T-helper 1 cell treated with Interleukin-12 subunit alpha and Interleukin-12 subunit beta and Interleukin-4 antibody, amounts not matched to agents 30 μg/mL and 1 μg/mL, for 36 hours (primary cell): ENCODE measurements around the gene PPM1L.

ENCODE experiments used
- H3K27ac Mint-ChIP-seq: one replicate; pipeline ENCODE4 v1.8.0; 2021; ENCODE audit warnings: mild to moderate bottlenecking, mixed read lengths
- H3K27me3 Mint-ChIP-seq: one replicate; pipeline ENCODE4 v1.8.0; 2021; ENCODE audit warnings: low read depth, mixed read lengths
- H3K36me3 Mint-ChIP-seq: one replicate; pipeline ENCODE4 v1.8.0; 2021; ENCODE audit warnings: low read depth, mixed read lengths
- H3K4me1 Mint-ChIP-seq: one replicate; pipeline ENCODE4 v1.8.0; 2021; ENCODE audit warnings: low read depth, mixed read lengths
- H3K4me3 Mint-ChIP-seq: one replicate; pipeline ENCODE4 v1.8.0; 2021; ENCODE audit warnings: mild to moderate bottlenecking, moderate library complexity, mixed read lengths
- H3K9me3 Mint-ChIP-seq: one replicate; pipeline ENCODE4 v1.8.0; 2021; ENCODE audit warnings: mixed read lengths

PPM1L gene

DNA sequence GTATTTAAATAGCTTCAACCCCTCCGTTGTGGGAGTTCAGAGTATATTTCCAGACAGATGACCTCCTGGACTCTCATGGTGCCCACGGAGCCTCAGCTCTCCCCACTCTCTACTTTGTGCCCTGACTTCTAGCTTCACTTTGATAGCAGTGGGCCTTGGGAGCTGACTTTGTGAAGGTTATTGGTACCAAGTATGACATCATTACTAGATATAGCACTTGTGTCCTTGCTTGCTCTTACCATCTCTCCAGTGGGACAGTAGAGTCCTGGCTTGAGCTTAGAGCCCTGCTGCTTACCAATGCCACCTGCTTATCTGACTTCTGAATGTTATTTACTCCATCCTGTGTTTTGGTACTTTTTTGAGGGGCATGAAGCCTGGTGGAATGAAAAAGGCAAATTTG is 53.4 kb downstream of the PPM1L start:
- no peaks in the 10 kb centered on the region for H3K36me3 Mint-ChIP-seq
- H3K4me1 Mint-ChIP-seq = peaks cover 4% of the 10 kb centered on the region
- H3K27me3 Mint-ChIP-seq = peaks cover 11% of the 10 kb centered on the region
- no peaks in the 10 kb centered on the region for H3K9me3 Mint-ChIP-seq
- H3K4me3 Mint-ChIP-seq = no peak overlapping the region
- no peak overlapping the region for H3K27ac Mint-ChIP-seq

DNA sequence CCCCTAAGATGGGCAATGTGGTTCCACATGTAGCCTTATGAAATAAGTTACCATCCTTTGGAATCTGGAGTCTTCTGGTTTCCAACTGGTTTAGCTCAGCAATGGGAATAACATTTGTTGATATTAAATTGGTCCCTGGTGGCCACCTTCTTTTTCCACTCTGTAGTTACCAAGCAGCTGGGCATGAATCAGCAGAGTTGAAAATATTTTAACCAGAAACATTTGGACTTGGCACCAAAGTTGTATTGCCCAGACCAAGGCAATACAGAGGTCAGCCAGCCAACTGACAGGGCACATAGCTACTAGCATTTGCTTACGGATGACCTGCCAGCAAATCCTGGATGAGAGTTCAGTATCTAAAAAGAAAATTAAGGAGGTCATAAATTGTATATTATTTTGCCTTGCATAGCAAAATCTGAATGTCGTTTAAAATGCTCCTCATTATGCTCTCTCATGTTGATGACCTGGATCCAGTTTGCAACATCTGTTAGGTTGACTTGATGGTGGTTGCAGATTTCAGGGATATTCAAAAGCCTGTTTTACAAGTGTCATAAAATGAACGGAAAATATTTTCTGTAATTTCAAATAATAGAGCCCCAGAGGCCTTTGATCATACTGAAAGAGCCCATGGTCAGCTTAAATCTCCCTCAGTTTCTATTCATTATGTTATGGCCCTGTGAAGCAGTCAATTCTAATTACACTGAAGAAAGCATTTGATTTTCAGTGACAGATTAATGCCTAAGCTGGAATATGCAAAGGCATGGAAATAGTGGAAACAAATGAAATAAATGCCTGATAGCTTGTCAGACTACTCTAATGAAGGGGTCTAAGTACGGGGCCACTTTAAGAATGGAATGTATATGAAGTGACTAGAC is 54.6 kb downstream of the PPM1L start:
- Mint-ChIP-seq H3K4me3 (no peak overlapping the region), H3K9me3 (no peaks in the 10 kb centered on the region), H3K27me3 (peaks cover 11% of the 10 kb centered on the region), H3K36me3 (no peaks in the 10 kb centered on the region), H3K4me1 (peaks cover 4% of the 10 kb centered on the region), H3K27ac (no peak overlapping the region)

DNA sequence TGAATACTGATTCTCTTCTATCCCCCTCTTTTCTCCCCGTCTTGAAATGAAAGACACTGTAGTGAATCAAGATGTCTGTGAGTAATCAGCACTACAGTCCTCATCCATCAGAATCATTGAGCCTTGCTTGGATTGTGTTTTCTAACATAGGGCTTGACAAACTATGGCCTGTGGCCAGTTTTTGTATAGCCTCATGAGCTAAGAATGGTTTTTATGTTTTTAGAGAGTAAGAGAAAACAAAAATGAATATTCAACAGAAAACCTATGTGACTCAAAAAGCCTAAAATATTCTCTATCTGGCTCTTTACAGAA is 55.2 kb downstream of the PPM1L start:
- no peak overlapping the region for H3K27ac Mint-ChIP-seq
- H3K36me3 Mint-ChIP-seq = no peaks in the 10 kb centered on the region
- H3K4me3 Mint-ChIP-seq = no peak overlapping the region
- H3K9me3 Mint-ChIP-seq = no peaks in the 10 kb centered on the region
- H3K27me3 Mint-ChIP-seq = peaks cover 7% of the 10 kb centered on the region
- peaks cover under 1% of the 10 kb centered on the region for H3K4me1 Mint-ChIP-seq

DNA sequence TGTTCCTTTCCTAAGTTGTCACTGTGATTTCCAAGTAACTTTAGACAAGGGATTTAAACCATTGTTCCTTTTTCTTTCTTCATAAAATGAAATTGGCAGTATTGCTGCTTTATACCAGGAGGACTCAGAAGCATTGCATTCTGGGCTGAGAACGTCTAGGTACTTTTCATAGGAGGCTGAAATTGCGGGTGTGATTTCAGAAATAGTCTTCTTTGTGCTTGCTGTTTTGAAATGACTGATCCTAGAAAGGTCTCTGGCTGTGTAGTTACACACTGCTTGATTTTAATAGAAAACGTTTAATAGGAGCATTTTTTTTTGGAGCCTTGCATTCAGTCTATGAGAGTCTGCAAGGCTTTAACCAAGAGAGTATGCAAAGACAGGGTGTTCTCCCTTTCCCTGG is 56.3 kb downstream of the PPM1L start:
- Mint-ChIP-seq H3K27ac (no peak overlapping the region), H3K4me1 (no peaks in the 10 kb centered on the region), H3K36me3 (no peaks in the 10 kb centered on the region), H3K9me3 (no peaks in the 10 kb centered on the region), H3K27me3 (peaks cover 6% of the 10 kb centered on the region), H3K4me3 (no peak overlapping the region)

DNA sequence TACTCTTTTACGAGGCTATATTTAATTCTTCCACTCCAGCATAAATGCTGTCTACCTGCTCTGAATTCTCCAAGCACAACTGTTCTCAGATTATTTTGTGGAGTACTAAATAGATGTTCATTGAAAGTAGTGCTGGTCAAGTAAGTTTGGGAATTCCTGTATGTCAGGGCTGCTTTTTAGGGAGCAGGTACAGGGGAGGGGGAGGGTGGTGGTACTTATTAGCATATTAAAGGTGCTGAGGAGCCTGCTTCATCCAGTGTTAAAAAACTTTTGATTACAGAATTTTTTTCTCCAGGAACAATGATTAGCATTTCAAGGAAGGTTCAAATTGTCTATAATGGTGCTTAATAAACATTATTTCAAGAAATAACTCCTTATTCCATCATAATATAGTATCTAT is 59.2 kb downstream of the PPM1L start:
- Mint-ChIP-seq H3K4me3 (no peak overlapping the region), H3K27me3 (peaks cover 15% of the 10 kb centered on the region)

DNA sequence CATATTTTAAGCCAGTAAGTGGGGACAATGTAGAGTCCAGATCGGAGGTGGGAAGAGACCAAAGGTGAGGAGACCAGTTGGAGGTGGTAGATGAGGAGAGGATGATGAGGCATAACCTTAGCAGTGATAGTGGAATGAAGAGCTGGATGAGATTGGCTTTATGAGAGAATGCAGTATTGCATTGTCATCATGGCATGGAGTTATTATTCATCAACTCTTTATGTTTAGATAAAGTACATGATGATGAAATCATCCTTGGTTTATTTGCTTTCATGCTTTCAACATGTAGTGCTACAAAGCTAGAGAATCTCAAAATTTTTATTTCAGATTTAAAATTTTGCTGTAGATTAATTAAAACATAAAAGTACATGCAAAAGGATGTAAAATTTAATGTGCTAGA is 64.0 kb downstream of the PPM1L start:
- Mint-ChIP-seq H3K9me3 (no peaks in the 10 kb centered on the region), H3K4me3 (no peak overlapping the region), H3K4me1 (no peaks in the 10 kb centered on the region), H3K27me3 (peaks cover 15% of the 10 kb centered on the region), H3K27ac (no peak overlapping the region), H3K36me3 (no peaks in the 10 kb centered on the region)

More for the DNA sequence above, 59.2 kb downstream of the PPM1L start:
- no peaks in the 10 kb centered on the region for H3K9me3 Mint-ChIP-seq
- H3K36me3 Mint-ChIP-seq = no peaks in the 10 kb centered on the region
- no peaks in the 10 kb centered on the region for H3K4me1 Mint-ChIP-seq
- H3K27ac Mint-ChIP-seq = no peak overlapping the region

DNA sequence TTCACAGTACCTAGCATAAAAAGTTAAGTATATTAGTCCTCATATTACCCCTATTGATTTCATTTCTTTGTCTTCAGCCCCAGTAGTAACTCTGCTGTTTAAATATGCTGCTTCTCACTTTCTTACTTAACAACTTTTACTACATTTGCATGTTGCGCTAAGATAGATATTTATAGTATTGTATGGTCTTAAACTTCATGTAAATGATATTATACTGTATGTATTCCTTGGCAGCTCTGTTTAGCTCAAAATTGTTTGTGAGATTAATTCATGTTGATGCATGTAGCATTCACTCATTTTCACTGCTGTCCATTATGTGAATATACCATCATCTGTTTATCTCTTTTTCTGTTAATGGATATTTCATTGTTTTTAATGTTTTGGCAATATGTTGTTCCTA is 64.4 kb downstream of the PPM1L start:
- no peaks in the 10 kb centered on the region for H3K4me1 Mint-ChIP-seq
- H3K27ac Mint-ChIP-seq = no peak overlapping the region
- no peaks in the 10 kb centered on the region for H3K9me3 Mint-ChIP-seq
- H3K27me3 Mint-ChIP-seq = peaks cover 15% of the 10 kb centered on the region
- H3K4me3 Mint-ChIP-seq = no peak overlapping the region
- H3K36me3 Mint-ChIP-seq = no peaks in the 10 kb centered on the region

DNA sequence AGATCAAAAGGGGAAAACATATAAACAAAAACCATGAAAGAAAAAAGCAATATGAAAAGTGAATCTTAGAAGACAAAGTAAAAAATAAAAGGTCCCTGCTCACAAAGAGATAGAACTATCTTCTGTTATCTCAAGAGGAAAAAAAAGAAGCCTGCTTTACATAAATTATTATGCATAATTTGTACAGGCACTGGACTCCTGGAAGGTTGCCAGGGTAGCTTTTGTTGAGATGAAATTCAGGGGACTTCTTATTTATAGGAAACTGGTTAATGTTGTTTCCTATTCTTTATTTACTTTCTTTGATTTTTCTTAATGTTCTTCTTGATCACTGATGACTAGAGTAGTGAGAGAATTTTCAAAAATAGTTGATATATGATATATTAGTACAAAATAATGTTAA is 66.9 kb downstream of the PPM1L start:
- peaks cover 4% of the 10 kb centered on the region for H3K27me3 Mint-ChIP-seq
- H3K36me3 Mint-ChIP-seq = no peaks in the 10 kb centered on the region
- H3K27ac Mint-ChIP-seq = no peak overlapping the region
- H3K4me1 Mint-ChIP-seq = no peaks in the 10 kb centered on the region
- no peaks in the 10 kb centered on the region for H3K9me3 Mint-ChIP-seq
- H3K4me3 Mint-ChIP-seq = no peak overlapping the region

DNA sequence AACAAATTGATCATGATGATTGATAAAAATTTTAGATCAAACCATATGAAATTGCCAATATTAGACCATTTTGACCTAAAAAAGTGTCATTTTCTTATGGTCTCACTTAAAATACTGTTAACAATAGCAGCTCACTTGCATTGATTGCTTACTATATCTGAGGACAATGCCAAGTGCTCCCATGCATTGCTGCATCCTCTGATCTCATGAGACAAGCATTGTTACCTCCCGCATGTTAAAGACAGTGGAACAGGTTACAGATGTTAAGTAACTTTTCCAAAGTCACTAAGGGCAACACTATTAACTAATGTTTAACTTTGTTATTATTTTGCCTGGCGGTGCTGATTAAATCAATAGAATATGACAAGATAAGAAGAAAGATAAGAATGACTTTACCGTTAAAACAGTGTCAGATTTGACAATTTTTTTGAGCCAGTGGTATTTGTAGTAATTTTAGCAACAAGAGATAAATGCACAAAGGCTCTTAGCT is 69.3 kb downstream of the PPM1L start:
- Mint-ChIP-seq H3K4me1 (no peaks in the 10 kb centered on the region), H3K4me3 (no peak overlapping the region), H3K27ac (no peak overlapping the region), H3K36me3 (no peaks in the 10 kb centered on the region), H3K27me3 (no peaks in the 10 kb centered on the region), H3K9me3 (no peaks in the 10 kb centered on the region)

DNA sequence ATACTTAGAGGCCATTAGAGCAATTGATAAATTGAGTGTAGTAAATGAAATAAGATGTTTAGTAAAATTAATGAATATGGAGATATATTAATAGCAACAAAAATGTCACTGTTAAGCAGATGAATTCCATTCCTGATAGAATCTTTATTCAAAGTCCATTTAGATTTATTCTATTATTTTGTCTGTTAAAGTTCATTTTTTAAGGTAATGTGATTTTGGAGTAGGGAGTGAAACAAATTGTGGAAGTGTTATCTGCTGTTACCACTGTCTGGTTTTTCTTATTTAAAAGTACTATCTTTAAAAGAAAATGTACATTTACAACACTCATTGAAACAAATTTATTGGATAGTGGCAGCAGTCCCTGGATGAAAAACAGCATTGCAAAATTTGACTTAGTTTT is 70.4 kb downstream of the PPM1L start:
- Mint-ChIP-seq H3K4me3 (no peak overlapping the region), H3K27me3 (no peaks in the 10 kb centered on the region), H3K36me3 (no peaks in the 10 kb centered on the region), H3K4me1 (no peaks in the 10 kb centered on the region), H3K9me3 (no peaks in the 10 kb centered on the region), H3K27ac (no peak overlapping the region)

DNA sequence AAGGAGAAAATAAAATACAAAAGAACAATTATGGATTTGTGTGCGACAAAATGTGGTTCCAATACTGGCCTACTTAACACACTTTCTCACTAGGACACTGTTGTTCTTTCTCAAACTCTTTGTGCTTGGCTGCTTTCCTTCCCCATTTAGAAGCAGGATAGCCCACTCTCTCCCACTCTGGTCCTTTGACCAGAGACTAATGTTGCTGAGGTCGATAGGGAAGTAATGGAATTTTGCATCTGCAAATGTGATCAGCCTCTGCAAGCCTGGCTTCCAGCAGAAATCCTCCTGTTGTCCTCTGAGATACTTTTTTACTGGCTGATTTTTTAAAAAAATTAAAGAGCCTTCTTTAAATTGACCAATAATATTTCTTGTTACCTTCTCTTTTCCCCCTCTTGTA is 71.0 kb downstream of the PPM1L start:
- Mint-ChIP-seq H3K36me3 (no peaks in the 10 kb centered on the region), H3K9me3 (no peaks in the 10 kb centered on the region), H3K4me3 (no peak overlapping the region), H3K27ac (no peak overlapping the region), H3K27me3 (no peaks in the 10 kb centered on the region), H3K4me1 (no peaks in the 10 kb centered on the region)

DNA sequence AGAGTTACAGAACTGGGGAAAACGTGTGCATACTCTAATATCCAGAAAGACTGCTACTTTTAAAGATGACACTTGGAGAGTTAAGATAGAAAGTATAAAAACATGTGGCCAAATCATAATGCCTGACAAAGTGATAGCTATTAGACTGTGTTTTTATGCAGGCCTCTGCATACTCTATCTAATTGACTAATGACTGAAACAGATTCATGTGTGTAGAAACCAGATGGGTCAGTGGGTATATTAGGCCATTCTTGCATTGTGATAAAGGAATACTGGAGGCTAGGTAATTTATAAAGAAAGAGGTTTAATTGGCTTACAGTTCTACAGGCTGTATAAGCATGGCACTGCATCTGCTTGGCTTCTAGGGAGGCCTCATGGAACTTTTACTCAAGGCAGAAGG is 71.5 kb downstream of the PPM1L start:
- Mint-ChIP-seq H3K4me3 (no peak overlapping the region), H3K36me3 (no peaks in the 10 kb centered on the region), H3K9me3 (no peaks in the 10 kb centered on the region)

DNA sequence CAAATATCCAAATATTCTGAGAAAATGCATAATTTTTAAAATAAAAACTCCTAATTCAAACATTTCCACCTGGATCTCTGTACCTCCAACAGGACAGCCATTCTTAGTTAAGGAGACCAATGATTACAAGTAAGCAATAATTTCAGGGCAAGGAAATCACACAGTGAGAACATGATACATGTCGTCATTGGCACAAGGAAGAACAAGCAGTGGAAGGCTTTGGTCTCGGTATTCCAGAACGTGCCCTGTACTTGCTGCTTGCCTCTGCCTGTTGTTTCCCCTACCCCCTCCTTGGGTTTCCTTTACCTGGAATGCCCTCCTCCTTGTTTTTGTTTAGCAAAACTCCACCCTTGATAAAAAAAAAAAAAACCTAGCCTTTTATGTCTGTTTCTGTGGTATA is 72.8 kb downstream of the PPM1L start:
- H3K27ac Mint-ChIP-seq = no peak overlapping the region
- no peaks in the 10 kb centered on the region for H3K36me3 Mint-ChIP-seq
- no peaks in the 10 kb centered on the region for H3K9me3 Mint-ChIP-seq
- no peaks in the 10 kb centered on the region for H3K27me3 Mint-ChIP-seq
- H3K4me1 Mint-ChIP-seq = no peaks in the 10 kb centered on the region
- H3K4me3 Mint-ChIP-seq = no peak overlapping the region

More for the DNA sequence above, 71.5 kb downstream of the PPM1L start:
- no peaks in the 10 kb centered on the region for H3K27me3 Mint-ChIP-seq
- no peaks in the 10 kb centered on the region for H3K4me1 Mint-ChIP-seq
- H3K27ac Mint-ChIP-seq = no peak overlapping the region

DNA sequence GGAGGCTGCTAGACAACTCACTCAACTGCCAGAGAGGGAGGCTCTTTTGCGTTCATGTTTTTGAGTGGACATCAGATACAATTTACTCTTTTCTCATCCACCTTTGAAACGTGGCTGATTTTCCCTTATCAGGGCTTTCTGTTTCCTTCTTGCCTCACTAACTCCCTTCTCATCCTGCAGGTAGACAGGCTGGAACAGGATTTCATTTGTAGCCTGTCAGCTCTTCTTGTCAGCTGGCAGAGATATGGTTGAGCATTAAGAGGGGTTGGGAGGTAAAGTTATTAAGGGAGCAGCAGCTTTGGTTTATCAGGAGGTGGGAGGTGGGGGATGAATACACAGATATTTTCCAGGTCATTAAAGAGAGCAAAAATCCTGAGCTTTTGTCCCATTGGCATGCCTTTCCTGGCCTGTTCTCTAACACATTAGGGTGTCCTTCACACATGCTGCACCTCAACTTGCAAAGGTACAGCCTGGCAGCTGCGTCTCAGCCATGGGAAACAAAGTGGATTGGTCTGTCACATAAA is 73.5 kb downstream of the PPM1L start:
- H3K27ac Mint-ChIP-seq = no peak overlapping the region
- no peak overlapping the region for H3K4me3 Mint-ChIP-seq
- no peaks in the 10 kb centered on the region for H3K9me3 Mint-ChIP-seq
- no peaks in the 10 kb centered on the region for H3K4me1 Mint-ChIP-seq
- no peaks in the 10 kb centered on the region for H3K27me3 Mint-ChIP-seq
- H3K36me3 Mint-ChIP-seq = no peaks in the 10 kb centered on the region

DNA sequence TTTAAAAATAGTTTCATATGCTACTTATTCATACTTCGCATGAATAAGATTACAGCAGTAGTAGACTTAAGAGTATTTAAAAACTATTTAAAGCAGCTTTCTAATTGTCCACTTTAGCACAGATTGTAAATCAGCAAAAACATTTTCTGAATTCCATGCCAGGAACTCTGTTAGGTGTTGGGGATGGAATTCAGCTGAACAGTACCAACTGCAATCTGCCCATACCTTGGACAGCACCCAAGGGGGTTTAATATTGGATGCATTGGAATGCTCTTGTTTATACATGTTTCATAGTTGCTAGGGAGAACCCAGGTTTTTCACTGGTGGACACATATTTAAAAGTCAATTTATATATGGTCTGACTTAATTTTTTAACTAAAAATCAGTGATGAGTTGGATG is 74.8 kb downstream of the PPM1L start:
- no peak overlapping the region for H3K4me3 Mint-ChIP-seq
- H3K4me1 Mint-ChIP-seq = no peaks in the 10 kb centered on the region
- no peak overlapping the region for H3K27ac Mint-ChIP-seq
- H3K9me3 Mint-ChIP-seq = no peaks in the 10 kb centered on the region
- H3K36me3 Mint-ChIP-seq = no peaks in the 10 kb centered on the region
- no peaks in the 10 kb centered on the region for H3K27me3 Mint-ChIP-seq
